Lower lobe of right lung (tissue), 2 donors: ENCODE data around the gene MAD1L1. TPM values are rescaled to one million over a fixed set of nuclear protein-coding genes. Genes with fewer than 3 reads are reported as not detected.
A peak's percentile ranks its signal among the peaks of the same experiment; 100 is the strongest.

Experiments
- ATAC-seq, 2 donors: fragments of 200-7000 bp; cut with Tn5 transposase; one replicate each; pipeline ENCODE4 v1.9.1; 2020 to 2022; ENCODE audit warnings: mild to moderate bottlenecking in 2 of 2, moderate library complexity in 2 of 2
- DNase-seq: peaks from one replicate; pipeline ENCODE4 v3.0.0-alpha.2; 2020
- H3K27ac ChIP-seq: fragments of 200-600 bp; one replicate; pipeline ENCODE4 v1.8.0; 2022
- H3K27me3 ChIP-seq: fragments of 200-600 bp; one replicate; pipeline ENCODE4 v1.8.0; 2022; ENCODE audit warnings: low read depth
- H3K36me3 ChIP-seq: fragments of 200-600 bp; one replicate; pipeline ENCODE4 v1.8.0; 2022; ENCODE audit warnings: mild to moderate bottlenecking
- H3K4me1 ChIP-seq: fragments of 200-600 bp; one replicate; pipeline ENCODE4 v1.8.0; 2022
- H3K4me3 ChIP-seq: fragments of 200-600 bp; one replicate; pipeline ENCODE4 v1.8.0; 2022; ENCODE audit warnings: mild to moderate bottlenecking
- H3K9me3 ChIP-seq: fragments of 200-600 bp; one replicate; pipeline ENCODE4 v1.8.0; 2022
- CTCF ChIP-seq: fragments of 200-600 bp; IDR thresholded peaks from one replicate; pipeline ENCODE4 v1.8.0; 2022; ENCODE audit warnings: antibody characterized with exemption, mild to moderate bottlenecking
- intact Hi-C: fragments of 100-400 bp; cut with DNase I; formaldehyde crosslinking; loops from one replicate; pipeline ENCODE4 v1.11.0; 2022
- total RNA-seq: library from RNA; stranded (reverse); fragmentation: NEBNext Ultra II Directional; extraction: Animal tissue kit (Norgen Biotek cat#: 25700); gene quantifications from one replicate; pipeline ENCODE4 v1.2.1, GENCODE V29; 2021
- donor health status: DM: no; HTN: yes; CAD: no; lungs with severe emphysema.

MAD1L1 gene
- total RNA-seq, 1 donor from 2014 or later = 44.5 TPM

GRCh38 chr7:1987591-1988532 lies 244.9 kb downstream of the MAD1L1 start:
- Histone ChIP-seq H3K27ac (no peak overlapping the region), H3K9me3 (no peaks in the 10 kb centered on the region), H3K4me3 (no peak overlapping the region), H3K36me3 (peaks cover 4% of the 10 kb centered on the region), H3K27me3 (no peaks in the 10 kb centered on the region), H3K4me1 (no peaks in the 10 kb centered on the region)
- intact Hi-C loops = no loop called here
- no peak for TF ChIP-seq CTCF
- no peak for ATAC-seq
- DNase-seq = no peak

GRCh38 chr7:1987084-1987535 lies 245.6 kb downstream of the MAD1L1 start:
- Histone ChIP-seq H3K9me3 (no peaks in the 10 kb centered on the region), H3K36me3 (peaks cover 4% of the 10 kb centered on the region), H3K27ac (no peak overlapping the region), H3K4me3 (no peak overlapping the region), H3K27me3 (no peaks in the 10 kb centered on the region), H3K4me1 (no peaks in the 10 kb centered on the region)
- no peak for TF ChIP-seq CTCF
- no peak for DNase-seq
- ATAC-seq = peak; percentile 6 to 9
- intact Hi-C loops = no loop called here

GRCh38 chr7:1986366-1987083 lies 246.2 kb downstream of the MAD1L1 start:
- intact Hi-C loops = no loop called here
- Histone ChIP-seq H3K4me1 (no peaks in the 10 kb centered on the region), H3K27me3 (no peaks in the 10 kb centered on the region), H3K27ac (no peak overlapping the region), H3K36me3 (peaks cover 4% of the 10 kb centered on the region), H3K9me3 (no peaks in the 10 kb centered on the region), H3K4me3 (no peak overlapping the region)
- peak; percentile 17 for DNase-seq
- ATAC-seq = peak; percentile 5 to 21
- TF ChIP-seq CTCF = no peak

GRCh38 chr7:1985936-1986335 lies 246.8 kb downstream of the MAD1L1 start:
- no peaks in the 10 kb centered on the region for H3K4me1 ChIP-seq
- intact Hi-C loops = no loop called here
- H3K4me3 ChIP-seq = no peak overlapping the region
- H3K27ac ChIP-seq = no peak overlapping the region
- DNase-seq = no peak
- no peaks in the 10 kb centered on the region for H3K27me3 ChIP-seq
- no peak for ATAC-seq
- no peaks in the 10 kb centered on the region for H3K9me3 ChIP-seq
- H3K36me3 ChIP-seq = peaks cover 4% of the 10 kb centered on the region
- TF ChIP-seq CTCF = no peak

GRCh38 chr7:1985042-1985441 lies 247.7 kb downstream of the MAD1L1 start:
- no peaks in the 10 kb centered on the region for H3K4me1 ChIP-seq
- no peak overlapping the region for H3K27ac ChIP-seq
- intact Hi-C loops = no loop called here
- peaks cover 4% of the 10 kb centered on the region for H3K36me3 ChIP-seq
- DNase-seq (peak; percentile 29), ATAC-seq (no peak)
- no peaks in the 10 kb centered on the region for H3K9me3 ChIP-seq
- no peaks in the 10 kb centered on the region for H3K27me3 ChIP-seq
- H3K4me3 ChIP-seq = no peak overlapping the region
- TF ChIP-seq CTCF = no peak
